ENCODE results near the gene GNMT. TPM values are rescaled to one million over a fixed set of nuclear protein-coding genes. Genes with fewer than 3 reads are reported as not detected.

The GNMT gene
- total and polyA plus RNA-seq, 2 of the 8 experiments (the other 6 are each of a cell fraction or from before 2014, with no cell fraction given): 1.8 to 3.4 TPM

DNA sequence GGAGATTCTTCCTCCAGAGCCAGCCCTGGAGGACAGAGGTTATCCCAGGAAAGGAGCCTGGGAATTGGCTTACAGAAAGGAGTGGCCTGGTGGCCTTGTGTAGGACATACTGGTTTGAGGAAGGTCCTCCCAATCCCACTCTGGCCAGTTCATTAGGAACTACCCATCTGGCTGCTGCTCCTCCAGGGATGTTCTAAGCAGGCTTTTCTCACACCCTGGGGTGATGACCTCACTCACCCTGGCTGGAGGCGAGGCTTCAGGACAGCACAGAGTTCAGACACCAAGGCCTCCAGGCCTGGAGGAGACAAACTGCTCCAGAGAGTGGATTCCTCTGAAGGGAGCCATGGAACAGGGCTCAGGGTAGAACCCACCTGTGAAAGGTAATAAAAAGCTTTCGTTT, 8.9 kb downstream of the GNMT start (continued):
- TF ChIP-seq, protein P1, sequence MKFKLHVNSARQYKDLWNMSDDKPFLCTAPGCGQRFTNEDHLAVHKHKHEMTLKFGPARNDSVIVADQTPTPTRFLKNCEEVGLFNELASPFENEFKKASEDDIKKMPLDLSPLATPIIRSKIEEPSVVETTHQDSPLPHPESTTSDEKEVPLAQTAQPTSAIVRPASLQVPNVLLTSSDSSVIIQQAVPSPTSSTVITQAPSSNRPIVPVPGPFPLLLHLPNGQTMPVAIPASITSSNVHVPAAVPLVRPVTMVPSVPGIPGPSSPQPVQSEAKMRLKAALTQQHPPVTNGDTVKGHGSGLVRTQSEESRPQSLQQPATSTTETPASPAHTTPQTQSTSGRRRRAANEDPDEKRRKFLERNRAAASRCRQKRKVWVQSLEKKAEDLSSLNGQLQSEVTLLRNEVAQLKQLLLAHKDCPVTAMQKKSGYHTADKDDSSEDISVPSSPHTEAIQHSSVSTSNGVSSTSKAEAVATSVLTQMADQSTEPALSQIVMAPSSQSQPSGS (IDR thresholded peaks at IDR 0.05; ENCODE audit: low read length): no peak
- TF ChIP-seq GABPA (IDR thresholded peaks at IDR 0.05; ENCODE audit: borderline replicate concordance, insufficient read depth, low read length): no peak
- no peak for TF ChIP-seq RFX5 (IDR thresholded peaks at IDR 0.05; ENCODE audit: borderline replicate concordance, low read depth, low read length)
- TF ChIP-seq KDM4A (IDR thresholded peaks at IDR 0.05; ENCODE audit: low read depth, low read length, severe bottlenecking): no peak
- TF ChIP-seq CREB1 (IDR thresholded peaks at IDR 0.05): no peak
- no peak for TF ChIP-seq SP1 (IDR thresholded peaks at IDR 0.05; ENCODE audit: low read depth, low read length)
- TF ChIP-seq SIRT6 (IDR thresholded peaks at IDR 0.05; ENCODE audit: low read length): no peak
- TF ChIP-seq, protein P2, sequence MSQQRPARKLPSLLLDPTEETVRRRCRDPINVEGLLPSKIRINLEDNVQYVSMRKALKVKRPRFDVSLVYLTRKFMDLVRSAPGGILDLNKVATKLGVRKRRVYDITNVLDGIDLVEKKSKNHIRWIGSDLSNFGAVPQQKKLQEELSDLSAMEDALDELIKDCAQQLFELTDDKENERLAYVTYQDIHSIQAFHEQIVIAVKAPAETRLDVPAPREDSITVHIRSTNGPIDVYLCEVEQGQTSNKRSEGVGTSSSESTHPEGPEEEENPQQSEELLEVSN (IDR thresholded peaks at IDR 0.05): no peak

Data from H1 (cell line).